ENCODE results near the gene PIM1.

DNA sequence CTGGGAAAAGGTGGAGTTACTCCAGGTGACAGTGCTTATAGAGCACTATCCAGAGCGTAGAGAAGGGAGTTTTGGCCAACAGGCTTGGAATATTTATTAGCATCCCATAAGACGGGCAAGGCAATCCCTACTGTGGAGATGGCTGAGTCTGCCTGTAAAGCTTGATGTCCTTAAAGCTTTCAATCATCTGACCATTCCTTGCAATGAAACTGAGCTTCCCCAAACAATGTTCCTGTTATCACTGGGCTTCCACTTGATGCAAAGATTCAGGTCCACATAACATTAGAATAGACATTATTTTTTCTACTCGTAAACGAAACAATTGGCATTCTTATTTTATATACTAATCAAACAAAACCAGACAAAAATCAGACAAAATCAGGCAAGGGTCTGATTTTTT, 48.4 kb upstream of the PIM1 start:
- TF ChIP-seq, protein P1, sequence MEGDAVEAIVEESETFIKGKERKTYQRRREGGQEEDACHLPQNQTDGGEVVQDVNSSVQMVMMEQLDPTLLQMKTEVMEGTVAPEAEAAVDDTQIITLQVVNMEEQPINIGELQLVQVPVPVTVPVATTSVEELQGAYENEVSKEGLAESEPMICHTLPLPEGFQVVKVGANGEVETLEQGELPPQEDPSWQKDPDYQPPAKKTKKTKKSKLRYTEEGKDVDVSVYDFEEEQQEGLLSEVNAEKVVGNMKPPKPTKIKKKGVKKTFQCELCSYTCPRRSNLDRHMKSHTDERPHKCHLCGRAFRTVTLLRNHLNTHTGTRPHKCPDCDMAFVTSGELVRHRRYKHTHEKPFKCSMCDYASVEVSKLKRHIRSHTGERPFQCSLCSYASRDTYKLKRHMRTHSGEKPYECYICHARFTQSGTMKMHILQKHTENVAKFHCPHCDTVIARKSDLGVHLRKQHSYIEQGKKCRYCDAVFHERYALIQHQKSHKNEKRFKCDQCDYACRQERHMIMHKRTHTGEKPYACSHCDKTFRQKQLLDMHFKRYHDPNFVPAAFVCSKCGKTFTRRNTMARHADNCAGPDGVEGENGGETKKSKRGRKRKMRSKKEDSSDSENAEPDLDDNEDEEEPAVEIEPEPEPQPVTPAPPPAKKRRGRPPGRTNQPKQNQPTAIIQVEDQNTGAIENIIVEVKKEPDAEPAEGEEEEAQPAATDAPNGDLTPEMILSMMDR (IDR thresholded peaks at IDR 0.05), result no peak
- no peak for TF ChIP-seq FOXM1 (IDR thresholded peaks at IDR 0.05; ENCODE audit: low read depth)
